ENCODE results near the gene ILF3.

Gene ILF3

DNA sequence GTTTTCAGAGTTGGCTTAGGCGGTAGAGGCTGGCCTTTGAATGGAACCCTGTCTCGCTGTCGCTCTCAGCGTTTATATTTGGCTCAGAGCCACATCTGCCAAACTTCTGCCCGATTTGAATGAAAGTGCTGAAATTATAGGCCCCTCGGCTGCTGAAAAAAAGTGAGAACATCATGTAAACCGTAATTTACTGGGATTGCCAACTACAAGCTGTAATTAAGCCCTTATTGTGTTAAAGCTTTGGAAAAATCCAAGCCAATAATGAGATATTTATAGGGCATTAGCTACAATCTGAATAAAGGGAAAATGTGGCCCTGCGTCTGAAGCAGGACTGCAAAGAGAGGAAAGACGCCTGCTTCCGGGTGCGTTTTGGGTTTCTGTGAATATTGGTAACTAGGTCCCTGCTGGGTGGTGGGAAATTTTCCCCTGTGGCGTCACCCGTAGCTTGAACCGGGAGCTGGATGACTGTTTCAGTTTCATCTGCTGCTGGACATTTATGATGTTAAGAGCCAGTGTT, 73.6 kb downstream of the ILF3 start:
- Histone ChIP-seq H3K27me3 (replicated peaks) (no peaks in the 10 kb centered on the region), H3K27ac (no peak overlapping the region), H3K4me3 (ENCODE audit: low read depth, low read length) (no peak overlapping the region), H3K36me3 (replicated peaks) (no peaks in the 10 kb centered on the region)
- no peak for DNase-seq
- in situ Hi-C loops (cut with HindIII; ENCODE audit: low pct_ligation_motif_present, low sequenced_read_pairs), result no loop called here
- TF ChIP-seq, protein P1, sequence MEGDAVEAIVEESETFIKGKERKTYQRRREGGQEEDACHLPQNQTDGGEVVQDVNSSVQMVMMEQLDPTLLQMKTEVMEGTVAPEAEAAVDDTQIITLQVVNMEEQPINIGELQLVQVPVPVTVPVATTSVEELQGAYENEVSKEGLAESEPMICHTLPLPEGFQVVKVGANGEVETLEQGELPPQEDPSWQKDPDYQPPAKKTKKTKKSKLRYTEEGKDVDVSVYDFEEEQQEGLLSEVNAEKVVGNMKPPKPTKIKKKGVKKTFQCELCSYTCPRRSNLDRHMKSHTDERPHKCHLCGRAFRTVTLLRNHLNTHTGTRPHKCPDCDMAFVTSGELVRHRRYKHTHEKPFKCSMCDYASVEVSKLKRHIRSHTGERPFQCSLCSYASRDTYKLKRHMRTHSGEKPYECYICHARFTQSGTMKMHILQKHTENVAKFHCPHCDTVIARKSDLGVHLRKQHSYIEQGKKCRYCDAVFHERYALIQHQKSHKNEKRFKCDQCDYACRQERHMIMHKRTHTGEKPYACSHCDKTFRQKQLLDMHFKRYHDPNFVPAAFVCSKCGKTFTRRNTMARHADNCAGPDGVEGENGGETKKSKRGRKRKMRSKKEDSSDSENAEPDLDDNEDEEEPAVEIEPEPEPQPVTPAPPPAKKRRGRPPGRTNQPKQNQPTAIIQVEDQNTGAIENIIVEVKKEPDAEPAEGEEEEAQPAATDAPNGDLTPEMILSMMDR (IDR thresholded peaks at IDR 0.05; ENCODE audit: low read depth, low read length, missing control alignments), result no peak

DNA sequence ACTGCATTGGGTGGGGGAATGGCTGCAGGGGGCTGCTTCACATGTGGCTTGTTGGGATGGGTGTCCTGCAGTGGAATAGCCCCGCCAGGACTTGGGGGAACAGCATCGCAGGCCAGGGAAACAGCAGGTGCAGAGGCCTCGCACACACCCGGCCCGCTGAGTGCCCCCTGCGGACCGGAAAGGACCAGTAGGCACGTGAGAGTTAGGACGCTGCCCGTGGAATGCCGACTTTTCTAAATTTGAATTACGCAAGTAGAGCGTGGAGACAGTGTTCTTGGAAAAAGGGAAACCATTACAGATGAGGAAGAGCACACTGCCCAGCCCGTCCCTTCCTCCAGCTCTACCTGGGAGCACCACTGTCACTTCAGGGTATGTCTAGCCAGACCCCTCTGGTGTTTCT, 75.3 kb downstream of the ILF3 start:
- TF ChIP-seq, protein P1 (IDR thresholded peaks at IDR 0.05; ENCODE audit: low read depth, low read length, missing control alignments), result no peak
- no peak for DNase-seq
- in situ Hi-C loops (cut with HindIII; ENCODE audit: low pct_ligation_motif_present, low sequenced_read_pairs), result no loop called here
- no peaks in the 10 kb centered on the region for H3K27me3 ChIP-seq (replicated peaks)
- H3K36me3 ChIP-seq (replicated peaks), result no peaks in the 10 kb centered on the region
- H3K27ac ChIP-seq, result no peak overlapping the region
- no peak overlapping the region for H3K4me3 ChIP-seq (ENCODE audit: low read depth, low read length)

DNA sequence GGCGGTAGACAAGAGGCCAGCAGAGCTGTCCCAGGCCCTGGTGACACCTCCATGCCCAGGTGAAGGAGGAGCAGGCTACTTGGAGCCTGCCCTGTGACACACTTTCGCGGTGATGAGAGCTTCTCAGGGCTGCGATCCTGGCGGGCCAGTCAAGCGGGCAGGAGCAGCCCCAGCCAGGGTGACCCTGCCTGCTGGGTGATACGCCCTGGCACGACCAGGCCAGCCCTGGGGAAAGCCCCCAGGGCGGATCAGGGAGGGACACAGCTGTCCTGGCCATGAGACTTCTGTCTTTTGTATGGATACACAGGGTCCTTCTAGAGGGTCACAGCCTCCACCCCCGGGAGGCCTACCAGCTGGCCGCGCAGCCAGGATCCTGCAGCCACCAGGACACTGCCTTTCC, 76.8 kb downstream of the ILF3 start:
- H3K27me3 ChIP-seq (replicated peaks), result no peaks in the 10 kb centered on the region
- in situ Hi-C loops (cut with HindIII; ENCODE audit: low pct_ligation_motif_present, low sequenced_read_pairs), result no loop called here
- DNase-seq, result no peak
- no peak overlapping the region for H3K4me3 ChIP-seq (ENCODE audit: low read depth, low read length)
- TF ChIP-seq, protein P1 (IDR thresholded peaks at IDR 0.05; ENCODE audit: low read depth, low read length, missing control alignments), result no peak
- H3K36me3 ChIP-seq (replicated peaks), result no peaks in the 10 kb centered on the region
- H3K27ac ChIP-seq, result no peak overlapping the region

DNA sequence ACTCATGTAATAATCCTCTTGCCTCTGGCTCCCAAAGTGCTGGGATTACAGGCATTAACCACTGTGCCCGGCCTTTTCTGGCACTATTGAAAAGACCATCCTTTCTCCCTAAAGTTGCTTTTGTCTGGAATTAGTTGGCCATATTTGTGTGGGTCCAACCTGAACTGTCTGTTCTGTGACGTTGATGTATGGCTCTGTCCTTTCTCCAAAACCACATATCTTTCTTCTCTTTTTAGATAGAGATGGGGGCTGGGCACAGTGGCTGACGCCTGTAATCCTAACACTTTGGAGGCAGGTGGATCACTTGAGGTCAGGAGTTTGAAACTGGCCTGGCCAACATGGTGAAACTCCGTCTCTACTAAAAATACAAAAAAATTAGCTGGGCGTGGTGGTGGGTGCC, 81.6 kb downstream of the ILF3 start:
- no peaks in the 10 kb centered on the region for H3K36me3 ChIP-seq (replicated peaks)
- no peak overlapping the region for H3K27ac ChIP-seq
- H3K4me3 ChIP-seq (ENCODE audit: low read depth, low read length), result no peak overlapping the region
- H3K27me3 ChIP-seq (replicated peaks), result no peaks in the 10 kb centered on the region
- no peak for DNase-seq
- in situ Hi-C loops (cut with HindIII; ENCODE audit: low pct_ligation_motif_present, low sequenced_read_pairs), result no loop called here
- TF ChIP-seq, protein P1 (IDR thresholded peaks at IDR 0.05; ENCODE audit: low read depth, low read length, missing control alignments), result no peak

DNA sequence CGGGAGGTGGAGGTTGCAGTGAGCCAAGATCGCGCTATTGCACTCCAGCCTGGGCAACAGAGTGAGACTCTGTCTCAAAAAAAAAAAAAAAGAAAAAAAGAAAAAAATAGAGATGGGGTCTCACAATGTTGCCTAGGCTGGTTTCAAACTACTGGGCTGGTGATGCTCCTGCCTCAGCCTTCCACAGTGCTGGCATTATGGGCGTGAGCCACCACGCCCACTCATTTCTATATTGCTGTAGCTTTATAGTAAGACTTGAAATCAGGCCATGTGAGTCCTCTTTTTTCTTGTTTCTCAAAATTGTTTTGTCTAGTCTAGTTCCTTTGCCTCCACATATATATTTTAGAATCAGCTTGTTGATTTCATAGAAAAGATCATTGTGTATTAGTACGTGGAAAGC, 82.0 kb downstream of the ILF3 start:
- H3K4me3 ChIP-seq (ENCODE audit: low read depth, low read length), result no peak overlapping the region
- H3K27me3 ChIP-seq (replicated peaks), result no peaks in the 10 kb centered on the region
- in situ Hi-C loops (cut with HindIII; ENCODE audit: low pct_ligation_motif_present, low sequenced_read_pairs), result no loop called here
- no peak for DNase-seq
- TF ChIP-seq, protein P1 (IDR thresholded peaks at IDR 0.05; ENCODE audit: low read depth, low read length, missing control alignments), result no peak
- H3K36me3 ChIP-seq (replicated peaks), result no peaks in the 10 kb centered on the region
- no peak overlapping the region for H3K27ac ChIP-seq

DNA sequence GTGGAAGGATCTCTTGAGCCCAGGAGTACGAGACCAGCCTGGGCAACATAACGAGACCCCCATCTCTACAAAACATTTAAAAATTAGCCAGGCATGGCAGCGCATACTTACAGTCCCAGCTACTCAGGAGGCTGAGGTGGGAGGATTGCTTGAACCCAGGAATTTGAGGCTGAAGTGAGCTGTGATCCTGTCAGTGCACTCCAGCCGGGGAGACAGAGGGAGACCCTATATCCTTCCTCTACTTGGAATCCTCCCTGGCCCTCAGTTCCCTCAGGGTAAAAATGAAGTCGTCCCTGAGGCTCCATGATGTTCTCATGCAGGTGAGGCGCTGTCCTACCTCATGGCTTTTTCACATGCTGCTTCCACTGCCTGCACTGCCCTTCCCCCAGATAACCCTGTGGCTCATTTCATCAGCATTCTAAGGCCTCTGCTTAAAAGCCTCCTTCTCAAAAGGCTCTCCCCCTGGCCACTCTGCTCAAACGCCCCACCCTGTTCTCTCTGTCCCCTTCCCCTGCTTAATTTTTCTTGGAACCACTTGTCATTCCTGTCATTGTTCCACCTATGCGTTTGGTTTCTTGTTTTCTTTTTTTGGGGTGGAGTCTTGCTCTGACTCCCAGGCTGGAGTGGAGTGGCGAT, 82.9 kb downstream of the ILF3 start:
- in situ Hi-C loops (cut with HindIII; ENCODE audit: low pct_ligation_motif_present, low sequenced_read_pairs), result no loop called here
- no peaks in the 10 kb centered on the region for H3K27me3 ChIP-seq (replicated peaks)
- TF ChIP-seq, protein P1 (IDR thresholded peaks at IDR 0.05; ENCODE audit: low read depth, low read length, missing control alignments), result no peak
- H3K36me3 ChIP-seq (replicated peaks), result no peaks in the 10 kb centered on the region
- no peak overlapping the region for H3K27ac ChIP-seq
- no peak for DNase-seq
- no peak overlapping the region for H3K4me3 ChIP-seq (ENCODE audit: low read depth, low read length)
